GM12878 (cell line): ENCODE data around the gene BTBD6. TPM values are rescaled to one million over a fixed set of nuclear protein-coding genes. Genes with fewer than 3 reads are reported as not detected.

Experiments
- ATAC-seq: fragments of 200-7000 bp; cut with Tn5 transposase; 3 replicates; pipeline ENCODE4 v1.9.1; 2020; ENCODE audit warnings: mild to moderate bottlenecking, moderate library complexity
- BruUV-seq: library from RNA; stranded (reverse); fragments of 400-500 nt; replicated peaks from 2 replicates; lab custom pipeline; 2021; lab: Mats Ljungman, UMichigan
- CTCF ChIA-PET: fragments of 300-600 bp; sonication (Branson Sonifier 250); formaldehyde crosslinking; extraction: SDS; loops from one replicate; lab custom pipeline; 2021; ENCODE audit warnings: inconsistent platforms; lab: Yijun Ruan, JAX
- POLR2A ChIA-PET: fragments of 350-600 bp; formaldehyde crosslinking; extraction: SDS; loops from one replicate; lab custom pipeline; 2021; ENCODE audit warnings: inconsistent platforms; lab: Charles Lee
- RAD21 ChIA-PET: fragments of 300-600 bp; sonication (Branson Sonifier 250); formaldehyde crosslinking; loops from one replicate; lab custom pipeline; 2023; ENCODE audit warnings: antibody characterized with exemption; ENCODE audit not compliant: unreplicated experiment; lab: Charles Lee
- SMC1A ChIA-PET: fragments of 300-600 bp; sonication (Branson Sonifier 250); formaldehyde crosslinking; loops from one replicate; lab custom pipeline; 2023; ENCODE audit not compliant: unreplicated experiment, uncharacterized antibody; lab: Charles Lee
- DNase-seq: peaks from one replicate; pipeline ENCODE4 v3.0.0-alpha.2; 2011; ENCODE audit warnings: low read depth, low spot score
- FAIRE-seq: peaks from 3 replicates; lab custom pipeline; 2011; peaks lifted over from hg19 to GRCh38; lab: Jason Lieb, UNC
- H2AFZ ChIP-seq: 2 replicates; pipeline ENCODE4 v1.6.0; 2011; ENCODE audit warnings: low read depth, low read length, control low read depth; ENCODE audit not compliant: control insufficient read depth
- H3K27ac ChIP-seq: 2 replicates; pipeline ENCODE4 v1.5.1; 2011; ENCODE audit warnings: control low read depth; ENCODE audit not compliant: control insufficient read depth, insufficient read depth
- H3K27me3 ChIP-seq, 2 experiments: replicated peaks in 1 of 2; 2 replicates each; pipeline versions ENCODE4 v1.6.0 to v1.6.1; 2011; ENCODE audit warnings: low read length in 1 of 2; ENCODE audit not compliant: control insufficient read depth in 2 of 2, insufficient read depth in 2 of 2
- H3K36me3 ChIP-seq, 2 experiments: 2 replicates each; pipeline ENCODE4 v1.5.1; 2011; ENCODE audit warnings: low read length in 1 of 2; ENCODE audit not compliant: control insufficient read depth in 2 of 2, insufficient read depth in 2 of 2
- H3K4me1 ChIP-seq: 2 replicates; pipeline ENCODE4 v1.6.1; 2011; ENCODE audit warnings: mild to moderate bottlenecking, low read length, moderate library complexity, mixed read lengths; ENCODE audit not compliant: control insufficient read depth, insufficient read depth
- H3K4me2 ChIP-seq: 2 replicates; pipeline ENCODE4 v1.6.0; 2011; ENCODE audit warnings: control low read depth; ENCODE audit not compliant: control insufficient read depth, insufficient read depth
- H3K4me3 ChIP-seq: fragments of 200-600 bp; sonication (generic); 2 replicates; pipeline ENCODE4 v1.5.1; 2016
- H3K79me2 ChIP-seq: 2 replicates; pipeline ENCODE4 v1.6.0; 2011; ENCODE audit warnings: low read length; ENCODE audit not compliant: control insufficient read depth, insufficient read depth
- H3K9ac ChIP-seq: 2 replicates; pipeline ENCODE4 v1.8.0; 2011; ENCODE audit warnings: low read length, control low read depth, mixed read lengths; ENCODE audit not compliant: control insufficient read depth, insufficient read depth
- H3K9me3 ChIP-seq: replicated peaks from 3 replicates; pipeline ENCODE4 v1.5.1; 2011; ENCODE audit warnings: mild to moderate bottlenecking, low read length; ENCODE audit not compliant: control insufficient read depth, insufficient read depth
- H4K20me1 ChIP-seq: 2 replicates; pipeline ENCODE4 v1.6.0; 2011; ENCODE audit not compliant: control insufficient read depth, insufficient read depth
- BHLHE40 ChIP-seq, 2 experiments: fragments of 450-650 bp in 1 of 2; IDR thresholded peaks; 2 replicates each; pipeline ENCODE4 v1.6.1; 2011 to 2017; ENCODE audit warnings: low read depth in 2 of 2, borderline replicate concordance in 1 of 2, improper control_type of control experiment in 1 of 2, low read length in 1 of 2, mild to moderate bottlenecking in 1 of 2
- CEBPB ChIP-seq, 2 experiments: fragments of 150-350 bp in 1 of 2; IDR thresholded peaks; 2 replicates each; pipeline ENCODE4 v1.6.1; 2012 to 2014; ENCODE audit warnings: low read depth in 2 of 2, low read length in 2 of 2, borderline replicate concordance in 1 of 2, inconsistent platforms in 1 of 2
- CREM ChIP-seq: IDR thresholded peaks from 2 replicates; pipeline ENCODE4 v1.6.1; 2014; ENCODE audit warnings: antibody characterized with exemption, low read depth
- HCFC1 ChIP-seq: fragments of 150-350 bp; IDR thresholded peaks from 2 replicates; pipeline ENCODE4 v1.6.1; 2014; ENCODE audit warnings: low read length
- LARP7 ChIP-seq: fragments of 450-650 bp; IDR thresholded peaks from 2 replicates; pipeline ENCODE4 v1.6.1; 2017; ENCODE audit warnings: mild to moderate bottlenecking
- NFXL1 ChIP-seq: fragments of 450-650 bp; IDR thresholded peaks from 2 replicates; pipeline ENCODE4 v1.6.1; 2017; ENCODE audit warnings: antibody characterized with exemption, mild to moderate bottlenecking, borderline replicate concordance
- POLR2AphosphoS5 ChIP-seq: IDR thresholded peaks from 2 replicates; pipeline ENCODE4 v1.6.1; 2011; ENCODE audit warnings: mild to moderate bottlenecking, low read length, inconsistent platforms
- STAT3 ChIP-seq: IDR thresholded peaks from 2 replicates; pipeline ENCODE4 v1.6.1; 2011; ENCODE audit warnings: low read depth, low read length, improper control_type of control experiment
- SUZ12 ChIP-seq: fragments of 200-600 bp; sonication (generic); IDR thresholded peaks from one replicate; pipeline ENCODE4 v1.6.1; 2018; ENCODE audit warnings: antibody characterized with exemption, mild to moderate bottlenecking; ENCODE audit not compliant: unreplicated experiment
- YY1 ChIP-seq: IDR thresholded peaks from 2 replicates; pipeline ENCODE4 v1.6.1; 2011; ENCODE audit warnings: low read depth, mild to moderate bottlenecking, low read length
- ZNF274 ChIP-seq: IDR thresholded peaks from one replicate; pipeline ENCODE4 v1.8.0; 2011; ENCODE audit not compliant: insufficient read length, insufficient read depth
- ZZZ3 ChIP-seq: IDR thresholded peaks from 2 replicates; pipeline ENCODE4 v1.6.1; 2011; ENCODE audit warnings: low read depth; ENCODE audit not compliant: control insufficient read depth, insufficient read length
- WGBS: methylation state at CpG from one replicate; pipeline ENCODE4 v1.1.6; 2016; ENCODE audit warnings: low lambda C conversion rate; ENCODE audit not compliant: insufficient replicate concordance, insufficient coverage; ENCODE audit errors: missing lambda C conversion rate; 5-methylcytosine and 5-hydroxymethylcytosine counted together
- in situ Hi-C: fragments of 300-500 bp; cut with MboI; formaldehyde crosslinking; loops from 9 replicates; pipeline ENCODE4 v1.14.3; 2018; ENCODE audit warnings: mixed read lengths
- intact Hi-C: fragments of 100-400 bp; cut with micrococcal nuclease; formaldehyde crosslinking; loops from one replicate; pipeline ENCODE4 v1.14.2; 2022; ENCODE audit not compliant: unreplicated experiment
- polyA plus RNA-seq, 11 experiments: library from polyadenylated mRNA; depleted of rRNA in 4 of 11; unstranded in 6 of 11; stranded (reverse) in 5 of 11; fragments of >200 nt; fragmentation: Nextera tagmentation in 4 of 11; fragmentation: Illumina TruSeq in 1 of 11; extraction: Ambion mirVana in 4 of 11; extraction: Trizol in 1 of 11; gene quantifications; 1 replicate in 1 of 11; 2 replicates in 10 of 11; pipeline versions ENCODE4 v1.2.1 to v1.2.3, GENCODE V29; 2011 to 2016; ENCODE audit warnings: inconsistent platforms in 2 of 11, missing spikeins in 2 of 11, low read depth in 1 of 11
- total RNA-seq, 4 experiments: library from RNA; depleted of rRNA in 3 of 4; stranded (reverse); fragments of >200 nt in 3 of 4; fragmentation: Illumina TruSeq in 1 of 4; extraction: Trizol in 1 of 4; gene quantifications; 2 replicates each; pipeline versions ENCODE4 v1.2.1 to v1.2.3, GENCODE V29; 2013 to 2021
- TF ChIP-seq, protein P1 (sequence below): IDR thresholded peaks from 2 replicates; pipeline ENCODE4 v1.6.1; 2012; ENCODE audit warnings: low read depth, low read length, improper control_type of control experiment
- TF ChIP-seq, protein P2 (sequence below): fragments of 450-650 bp; IDR thresholded peaks from 2 replicates; pipeline ENCODE4 v1.6.1; 2017; ENCODE audit warnings: borderline replicate concordance

The BTBD6 gene
- total and polyA plus RNA-seq, 10 of the 15 experiments (the other 5 are each of a cell fraction or from before 2014, with no cell fraction given) = 1.4 to 36.5 (median 15.8) TPM

DNA sequence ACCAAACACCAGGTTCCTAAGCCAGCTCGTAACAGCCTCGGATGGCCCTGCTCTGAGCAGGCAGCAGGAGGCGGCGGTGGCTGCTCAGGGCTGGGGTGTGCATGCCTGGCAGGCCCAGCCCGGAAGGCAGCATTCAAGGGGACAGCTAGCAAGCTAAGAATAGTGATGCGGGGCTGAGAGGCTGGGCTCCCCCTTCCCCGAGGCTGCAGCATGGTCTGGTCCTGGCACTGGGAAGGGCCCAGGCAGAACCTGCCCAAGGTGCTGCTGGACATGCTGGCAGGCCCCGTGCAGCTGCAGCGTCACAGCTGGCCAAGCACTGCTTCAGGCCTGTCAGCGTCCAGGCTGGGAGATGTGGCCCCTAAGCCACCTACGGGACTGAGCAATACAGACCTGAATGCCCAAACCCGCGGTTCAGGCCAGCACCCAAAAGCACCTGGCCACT, 40.9 kb upstream of the BTBD6 start (continued):
- TF ChIP-seq POLR2AphosphoS5 (no peak), CEBPB (IDR thresholded peaks at IDR 0.05; ENCODE audit: borderline replicate concordance in 1 of 2, low read depth in 2 of 2, low read length in 2 of 2) (no peak), CREM (no peak), HCFC1 (no peak)
- TF ChIP-seq, protein P1, sequence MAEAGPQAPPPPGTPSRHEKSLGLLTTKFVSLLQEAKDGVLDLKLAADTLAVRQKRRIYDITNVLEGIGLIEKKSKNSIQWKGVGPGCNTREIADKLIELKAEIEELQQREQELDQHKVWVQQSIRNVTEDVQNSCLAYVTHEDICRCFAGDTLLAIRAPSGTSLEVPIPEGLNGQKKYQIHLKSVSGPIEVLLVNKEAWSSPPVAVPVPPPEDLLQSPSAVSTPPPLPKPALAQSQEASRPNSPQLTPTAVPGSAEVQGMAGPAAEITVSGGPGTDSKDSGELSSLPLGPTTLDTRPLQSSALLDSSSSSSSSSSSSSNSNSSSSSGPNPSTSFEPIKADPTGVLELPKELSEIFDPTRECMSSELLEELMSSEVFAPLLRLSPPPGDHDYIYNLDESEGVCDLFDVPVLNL = no peak

DNA sequence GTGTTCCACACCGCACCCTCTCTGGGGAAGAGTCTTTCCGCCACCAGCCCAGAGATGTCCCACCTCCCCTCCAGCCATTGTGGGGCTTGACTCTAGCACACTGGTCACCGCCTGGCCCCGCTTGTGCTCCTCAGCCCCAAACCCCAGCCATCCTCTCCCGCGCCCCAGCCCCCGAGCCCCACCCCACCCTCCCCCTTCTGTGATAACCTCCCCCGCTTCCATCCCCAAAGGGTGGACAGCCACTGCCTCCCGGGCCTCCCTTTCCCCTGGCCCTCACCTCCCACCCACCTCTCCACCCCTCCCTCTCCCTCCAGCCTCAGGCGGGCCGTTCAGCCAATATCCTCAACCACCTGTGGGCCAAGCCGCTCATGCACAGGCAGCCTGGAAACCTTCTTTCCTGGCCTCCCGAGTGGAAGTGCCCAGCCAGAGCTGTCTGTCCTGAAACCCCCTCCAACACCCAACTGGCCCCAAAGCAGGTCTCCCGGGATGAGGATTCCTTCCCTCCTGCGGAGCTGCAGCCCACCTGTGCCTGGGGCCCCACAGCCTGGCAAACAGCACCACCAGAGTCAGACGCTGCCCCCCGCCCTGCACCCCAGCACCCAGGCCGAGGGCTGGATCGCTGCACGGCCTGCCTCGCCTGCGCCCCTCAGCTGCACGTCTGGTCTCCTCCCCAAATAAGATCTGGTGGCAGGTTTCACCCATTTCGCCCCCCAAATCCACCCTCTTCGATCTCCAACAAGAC, 40.2 kb upstream of the BTBD6 start:
- Histone ChIP-seq H3K36me3 (peaks cover 0 to 9% of the 10 kb centered on the region in 2 experiments; a peak in 2 of 4 replicates), H3K79me2 (no peaks in the 10 kb centered on the region), H3K9ac (no peak overlapping the region), H3K9me3 (no peaks in the 10 kb centered on the region), H3K27me3 (no peaks in the 10 kb centered on the region), H4K20me1 (no peaks in the 10 kb centered on the region), H2AFZ (no peak overlapping the region), H3K4me3 (no peak overlapping the region), H3K4me2 (no peak overlapping the region), H3K27ac (no peak overlapping the region)
- WGBS = 74% methylated on average over 16 of the region's 25 CpGs
- ChIA-PET CTCF (no interaction called here), RAD21 (no interaction called here), POLR2A (no interaction called here)
- intact Hi-C loops = no loop called here
- FAIRE-seq = no peak
- ATAC-seq = no peak
- no peak for DNase-seq
- in situ Hi-C loops = no loop called here
- no TSS peak for BruUV-seq
- no peak for TF ChIP-seq ZZZ3
- no peak for TF ChIP-seq STAT3
- TF ChIP-seq BHLHE40 (IDR thresholded peaks at IDR 0.05; ENCODE audit: borderline replicate concordance in 1 of 2, low read depth in 2 of 2, low read length in 1 of 2) = no peak
- TF ChIP-seq, protein P2, sequence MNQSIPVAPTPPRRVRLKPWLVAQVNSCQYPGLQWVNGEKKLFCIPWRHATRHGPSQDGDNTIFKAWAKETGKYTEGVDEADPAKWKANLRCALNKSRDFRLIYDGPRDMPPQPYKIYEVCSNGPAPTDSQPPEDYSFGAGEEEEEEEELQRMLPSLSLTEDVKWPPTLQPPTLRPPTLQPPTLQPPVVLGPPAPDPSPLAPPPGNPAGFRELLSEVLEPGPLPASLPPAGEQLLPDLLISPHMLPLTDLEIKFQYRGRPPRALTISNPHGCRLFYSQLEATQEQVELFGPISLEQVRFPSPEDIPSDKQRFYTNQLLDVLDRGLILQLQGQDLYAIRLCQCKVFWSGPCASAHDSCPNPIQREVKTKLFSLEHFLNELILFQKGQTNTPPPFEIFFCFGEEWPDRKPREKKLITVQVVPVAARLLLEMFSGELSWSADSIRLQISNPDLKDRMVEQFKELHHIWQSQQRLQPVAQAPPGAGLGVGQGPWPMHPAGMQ = no peak
- TF ChIP-seq SUZ12 = no peak
- TF ChIP-seq NFXL1 = no peak
- no peak for TF ChIP-seq ZNF274
- no peak for TF ChIP-seq LARP7
- TF ChIP-seq YY1 = no peak
- TF ChIP-seq, all 136 proteins: peak for 0
- SMC1A ChIA-PET = no interaction called here
- H3K4me1 ChIP-seq = no peaks in the 10 kb centered on the region
